Fibroblast of lung (primary cell): Measurements from ENCODE around the gene PMF1.

ENCODE experiments used
- EZH2 ChIP-seq: IDR thresholded peaks from 2 replicates; pipeline ENCODE4 v1.5.1; 2012; ENCODE audit warnings: low read length, control low read depth, mild to moderate bottlenecking; ENCODE audit errors: missing control alignments
- TF ChIP-seq, protein P1 (sequence below), 2 donors: IDR thresholded peaks in 1 of 2; conservative IDR thresholded peaks in 1 of 2; 1 replicate in 1 of 2; 2 replicates in 1 of 2; pipeline ENCODE4 v1.5.1; 2011 to 2012; ENCODE audit warnings: low read length in 2 of 2, control low read depth in 1 of 2, inconsistent platforms in 1 of 2, low read depth in 1 of 2, mild to moderate bottlenecking in 1 of 2

DNA sequence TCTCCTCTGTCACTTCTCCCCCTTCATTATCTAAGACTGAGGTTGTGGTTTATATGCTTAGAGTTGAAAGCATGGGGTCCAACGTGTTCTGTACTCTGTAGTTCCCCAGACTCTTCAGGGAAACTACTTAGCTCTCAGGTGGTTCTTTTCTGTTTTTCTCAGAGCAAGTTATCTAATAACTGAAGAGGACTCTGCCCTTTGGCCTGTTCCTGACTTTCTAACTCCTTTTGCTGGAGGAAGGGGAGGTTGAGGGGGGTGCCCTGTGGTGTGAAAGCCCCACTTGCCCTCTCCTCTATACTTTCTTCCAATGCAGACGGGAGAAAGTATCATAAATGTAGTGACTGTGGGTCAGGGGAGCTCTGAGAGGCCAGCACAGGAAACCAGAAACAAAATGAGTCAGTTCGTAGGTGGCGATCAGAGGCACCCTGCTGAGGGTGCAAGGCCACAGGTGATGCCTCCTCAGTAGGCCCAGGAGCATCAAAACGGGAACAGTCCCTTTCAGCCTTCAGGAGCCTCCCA, 13.9 kb upstream of the PMF1 start:
- no peak for TF ChIP-seq EZH2
- TF ChIP-seq, protein P1, sequence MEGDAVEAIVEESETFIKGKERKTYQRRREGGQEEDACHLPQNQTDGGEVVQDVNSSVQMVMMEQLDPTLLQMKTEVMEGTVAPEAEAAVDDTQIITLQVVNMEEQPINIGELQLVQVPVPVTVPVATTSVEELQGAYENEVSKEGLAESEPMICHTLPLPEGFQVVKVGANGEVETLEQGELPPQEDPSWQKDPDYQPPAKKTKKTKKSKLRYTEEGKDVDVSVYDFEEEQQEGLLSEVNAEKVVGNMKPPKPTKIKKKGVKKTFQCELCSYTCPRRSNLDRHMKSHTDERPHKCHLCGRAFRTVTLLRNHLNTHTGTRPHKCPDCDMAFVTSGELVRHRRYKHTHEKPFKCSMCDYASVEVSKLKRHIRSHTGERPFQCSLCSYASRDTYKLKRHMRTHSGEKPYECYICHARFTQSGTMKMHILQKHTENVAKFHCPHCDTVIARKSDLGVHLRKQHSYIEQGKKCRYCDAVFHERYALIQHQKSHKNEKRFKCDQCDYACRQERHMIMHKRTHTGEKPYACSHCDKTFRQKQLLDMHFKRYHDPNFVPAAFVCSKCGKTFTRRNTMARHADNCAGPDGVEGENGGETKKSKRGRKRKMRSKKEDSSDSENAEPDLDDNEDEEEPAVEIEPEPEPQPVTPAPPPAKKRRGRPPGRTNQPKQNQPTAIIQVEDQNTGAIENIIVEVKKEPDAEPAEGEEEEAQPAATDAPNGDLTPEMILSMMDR (conservative IDR thresholded peaks at IDR 0.05 in 1 of 2, IDR thresholded peaks at IDR 0.05 in 1 of 2; ENCODE audit: low read depth in 1 of 2, low read length in 2 of 2) = no peak
